ENCODE results near the gene TCF7L2.

TCF7L2 gene

DNA sequence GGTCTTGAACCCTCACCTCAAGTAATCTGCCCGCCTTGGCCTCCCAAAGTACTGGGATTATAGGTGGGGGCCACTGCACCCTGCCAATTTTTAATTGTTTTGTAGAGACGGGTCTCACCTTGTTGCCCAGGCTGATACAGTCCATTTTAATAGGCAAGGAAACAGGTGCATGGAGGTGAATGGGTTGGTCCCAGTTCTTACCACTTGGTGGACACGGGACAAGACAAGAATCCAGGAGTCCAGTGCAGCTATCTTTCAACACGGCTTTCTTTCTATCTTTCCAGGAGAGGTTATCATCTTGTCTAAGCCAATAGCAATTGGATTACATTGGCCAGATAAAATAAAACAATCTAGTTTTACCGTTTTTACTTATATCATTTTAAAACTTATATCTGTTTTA lies 23.8 kb downstream of the TCF7L2 start:
- H3K9me3 ChIP-seq (ENCODE audit: control insufficient read depth, insufficient read depth, low read length), result no peaks in the 10 kb centered on the region
- no peaks in the 10 kb centered on the region for H3F3A ChIP-seq (ENCODE audit: control insufficient read depth, insufficient read depth)
- H3K79me2 ChIP-seq (ENCODE audit: control insufficient read depth, low read length), result no peaks in the 10 kb centered on the region
- peaks cover 7% of the 10 kb centered on the region; the same call in 1 of the 2 replicates for H4K20me1 ChIP-seq (ENCODE audit: control insufficient read depth, insufficient read depth, low read depth, low read length)
- H3K4me3 ChIP-seq (ENCODE audit: low read length), result no peak overlapping the region
- no peaks in the 10 kb centered on the region for H3K9me2 ChIP-seq (replicated peaks; ENCODE audit: control insufficient read depth, low read length)
- TF ChIP-seq, protein P1, sequence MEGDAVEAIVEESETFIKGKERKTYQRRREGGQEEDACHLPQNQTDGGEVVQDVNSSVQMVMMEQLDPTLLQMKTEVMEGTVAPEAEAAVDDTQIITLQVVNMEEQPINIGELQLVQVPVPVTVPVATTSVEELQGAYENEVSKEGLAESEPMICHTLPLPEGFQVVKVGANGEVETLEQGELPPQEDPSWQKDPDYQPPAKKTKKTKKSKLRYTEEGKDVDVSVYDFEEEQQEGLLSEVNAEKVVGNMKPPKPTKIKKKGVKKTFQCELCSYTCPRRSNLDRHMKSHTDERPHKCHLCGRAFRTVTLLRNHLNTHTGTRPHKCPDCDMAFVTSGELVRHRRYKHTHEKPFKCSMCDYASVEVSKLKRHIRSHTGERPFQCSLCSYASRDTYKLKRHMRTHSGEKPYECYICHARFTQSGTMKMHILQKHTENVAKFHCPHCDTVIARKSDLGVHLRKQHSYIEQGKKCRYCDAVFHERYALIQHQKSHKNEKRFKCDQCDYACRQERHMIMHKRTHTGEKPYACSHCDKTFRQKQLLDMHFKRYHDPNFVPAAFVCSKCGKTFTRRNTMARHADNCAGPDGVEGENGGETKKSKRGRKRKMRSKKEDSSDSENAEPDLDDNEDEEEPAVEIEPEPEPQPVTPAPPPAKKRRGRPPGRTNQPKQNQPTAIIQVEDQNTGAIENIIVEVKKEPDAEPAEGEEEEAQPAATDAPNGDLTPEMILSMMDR (IDR thresholded peaks at IDR 0.05; ENCODE audit: low read depth, low read length, poor library complexity, severe bottlenecking), result no peak
- no peak for TF ChIP-seq EZH2phosphoT487 (IDR thresholded peaks at IDR 0.05; ENCODE audit: borderline replicate concordance, low read length)
- H3K4me2 ChIP-seq (ENCODE audit: low read length), result no peak overlapping the region
- H3K27me3 ChIP-seq (ENCODE audit: control insufficient read depth, low read length), result no peaks in the 10 kb centered on the region; the same call in 1 of the 2 replicates
- H3K27ac ChIP-seq (ENCODE audit: low read depth, low read length), result no peak overlapping the region
- H3K4me1 ChIP-seq (ENCODE audit: control insufficient read depth, low read length), result 0 out of 2 replicates have a peak, but pooled peaks cover 5% of the 10 kb centered on the region
- H3K36me3 ChIP-seq (ENCODE audit: control insufficient read depth, low read length), result 0 out of 2 replicates have a peak, but pooled peaks cover 2% of the 10 kb centered on the region

DNA sequence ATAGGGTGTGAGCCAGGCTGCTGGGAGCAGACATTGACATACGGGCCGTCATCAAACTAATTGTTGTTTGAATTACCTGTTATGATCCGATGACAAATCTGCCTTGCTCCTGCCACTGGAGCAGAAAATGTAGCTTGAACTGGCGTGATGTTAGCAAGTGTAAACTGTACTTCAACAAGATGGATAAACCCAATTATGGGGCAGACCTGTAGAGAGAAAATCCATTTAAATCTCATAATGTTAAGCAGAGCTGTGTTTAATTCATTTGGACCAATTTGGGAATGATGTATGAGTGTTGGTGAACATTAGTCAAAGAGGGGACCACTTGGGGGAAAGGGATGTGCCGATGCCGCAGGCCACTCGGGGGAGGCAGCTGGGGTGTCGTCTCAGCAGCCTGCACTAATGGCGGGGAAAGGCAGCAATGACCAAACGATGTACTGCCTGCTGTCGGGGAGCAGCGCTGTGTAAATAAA lies 27.4 kb downstream of the TCF7L2 start:
- TF ChIP-seq, protein P1 (IDR thresholded peaks at IDR 0.05; ENCODE audit: low read depth, low read length, poor library complexity, severe bottlenecking), result no peak
- no peak for TF ChIP-seq EZH2phosphoT487 (IDR thresholded peaks at IDR 0.05; ENCODE audit: borderline replicate concordance, low read length)
- H3K27me3 ChIP-seq (ENCODE audit: control insufficient read depth, low read length), result peaks cover 6% of the 10 kb centered on the region
- no peaks in the 10 kb centered on the region for H3K9me2 ChIP-seq (replicated peaks; ENCODE audit: control insufficient read depth, low read length)
- H3K4me3 ChIP-seq (ENCODE audit: low read length), result no peak overlapping the region
- H3F3A ChIP-seq (ENCODE audit: control insufficient read depth, insufficient read depth), result no peaks in the 10 kb centered on the region; the same call in 1 of the 2 replicates
- H4K20me1 ChIP-seq (ENCODE audit: control insufficient read depth, insufficient read depth, low read depth, low read length), result peaks cover 7% of the 10 kb centered on the region
- H3K27ac ChIP-seq (ENCODE audit: low read depth, low read length), result no peak overlapping the region
- no peak overlapping the region for H3K4me2 ChIP-seq (ENCODE audit: low read length)
- H3K79me2 ChIP-seq (ENCODE audit: control insufficient read depth, low read length), result peaks cover 4% of the 10 kb centered on the region
- H3K4me1 ChIP-seq (ENCODE audit: control insufficient read depth, low read length), result peaks cover 30% of the 10 kb centered on the region
- no peaks in the 10 kb centered on the region for H3K36me3 ChIP-seq (ENCODE audit: control insufficient read depth, low read length)
- no peaks in the 10 kb centered on the region for H3K9me3 ChIP-seq (ENCODE audit: control insufficient read depth, insufficient read depth, low read length)

DNA sequence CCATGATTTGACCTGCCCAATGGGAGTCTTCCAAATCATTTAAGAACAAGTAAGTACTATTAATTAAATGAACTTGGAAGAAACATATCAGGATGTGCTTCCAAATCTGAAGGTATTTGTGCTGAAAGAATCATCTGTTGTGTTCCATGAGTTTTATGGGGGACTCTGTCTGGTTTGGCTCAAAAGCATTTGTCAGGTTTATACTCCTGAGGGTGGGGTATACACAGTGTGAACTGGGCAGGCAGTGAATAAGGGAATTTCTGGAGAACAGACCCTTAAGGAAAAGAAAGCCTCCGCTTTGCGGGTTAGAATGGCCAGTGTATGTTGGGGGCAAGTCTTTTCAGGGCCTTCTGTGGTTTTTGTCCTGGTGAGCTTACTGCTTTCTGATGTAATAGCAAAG lies 29.9 kb downstream of the TCF7L2 start:
- no peak overlapping the region for H3K4me2 ChIP-seq (ENCODE audit: low read length)
- peaks cover 9% of the 10 kb centered on the region for H3K79me2 ChIP-seq (ENCODE audit: control insufficient read depth, low read length)
- no peaks in the 10 kb centered on the region; the same call in 1 of the 2 replicates for H3F3A ChIP-seq (ENCODE audit: control insufficient read depth, insufficient read depth)
- no peaks in the 10 kb centered on the region for H3K9me3 ChIP-seq (ENCODE audit: control insufficient read depth, insufficient read depth, low read length)
- peaks cover 10% of the 10 kb centered on the region for H4K20me1 ChIP-seq (ENCODE audit: control insufficient read depth, insufficient read depth, low read depth, low read length)
- no peaks in the 10 kb centered on the region for H3K36me3 ChIP-seq (ENCODE audit: control insufficient read depth, low read length)
- no peak overlapping the region for H3K27ac ChIP-seq (ENCODE audit: low read depth, low read length)
- H3K9me2 ChIP-seq (replicated peaks; ENCODE audit: control insufficient read depth, low read length), result no peaks in the 10 kb centered on the region
- peaks cover 15% of the 10 kb centered on the region for H3K27me3 ChIP-seq (ENCODE audit: control insufficient read depth, low read length)
- no peak overlapping the region for H3K4me3 ChIP-seq (ENCODE audit: low read length)
- TF ChIP-seq, protein P1 (IDR thresholded peaks at IDR 0.05; ENCODE audit: low read depth, low read length, poor library complexity, severe bottlenecking), result no peak
- no peak for TF ChIP-seq EZH2phosphoT487 (IDR thresholded peaks at IDR 0.05; ENCODE audit: borderline replicate concordance, low read length)
- peaks cover 41% of the 10 kb centered on the region for H3K4me1 ChIP-seq (ENCODE audit: control insufficient read depth, low read length)

All from DOHH2 (cell line).